ENCODE measurements around the gene CYP46A1. TPM values are rescaled to one million over a fixed set of nuclear protein-coding genes. Genes with fewer than 3 reads are reported as not detected.

CYP46A1 gene
- total and polyA plus RNA-seq, 4 donors = 0.14 to 0.92 (median 0.48) TPM

DNA sequence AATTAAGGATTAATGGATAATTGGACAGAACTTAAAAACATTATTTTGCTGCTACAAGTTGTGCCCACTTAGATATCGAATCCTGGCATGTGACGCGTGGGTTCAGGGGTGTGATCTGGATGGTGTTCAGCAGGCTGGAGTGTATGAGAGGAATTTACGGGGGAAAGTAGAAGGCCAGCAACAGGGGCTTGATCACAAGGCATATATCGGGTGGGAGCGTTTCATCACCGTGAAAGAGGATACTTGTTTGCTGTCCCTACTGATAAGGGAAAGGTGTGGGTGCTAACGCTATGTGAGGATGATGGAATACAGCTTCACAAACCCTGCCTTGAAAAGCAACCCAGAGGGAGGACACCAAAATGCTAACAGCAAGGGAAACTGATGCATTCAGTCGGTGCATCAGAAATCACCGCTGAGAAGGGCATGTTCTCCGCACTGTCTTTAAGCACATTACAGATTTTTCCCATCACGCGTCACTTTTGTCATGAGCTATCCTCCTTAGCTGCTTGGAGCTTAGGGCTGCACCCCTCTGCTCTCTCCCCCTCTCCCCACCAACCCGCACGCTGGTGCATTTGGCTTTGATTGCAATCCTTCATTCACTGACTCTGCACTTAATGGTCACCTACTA lies 25.8 kb upstream of the CYP46A1 start:
- TF ChIP-seq, protein P1, sequence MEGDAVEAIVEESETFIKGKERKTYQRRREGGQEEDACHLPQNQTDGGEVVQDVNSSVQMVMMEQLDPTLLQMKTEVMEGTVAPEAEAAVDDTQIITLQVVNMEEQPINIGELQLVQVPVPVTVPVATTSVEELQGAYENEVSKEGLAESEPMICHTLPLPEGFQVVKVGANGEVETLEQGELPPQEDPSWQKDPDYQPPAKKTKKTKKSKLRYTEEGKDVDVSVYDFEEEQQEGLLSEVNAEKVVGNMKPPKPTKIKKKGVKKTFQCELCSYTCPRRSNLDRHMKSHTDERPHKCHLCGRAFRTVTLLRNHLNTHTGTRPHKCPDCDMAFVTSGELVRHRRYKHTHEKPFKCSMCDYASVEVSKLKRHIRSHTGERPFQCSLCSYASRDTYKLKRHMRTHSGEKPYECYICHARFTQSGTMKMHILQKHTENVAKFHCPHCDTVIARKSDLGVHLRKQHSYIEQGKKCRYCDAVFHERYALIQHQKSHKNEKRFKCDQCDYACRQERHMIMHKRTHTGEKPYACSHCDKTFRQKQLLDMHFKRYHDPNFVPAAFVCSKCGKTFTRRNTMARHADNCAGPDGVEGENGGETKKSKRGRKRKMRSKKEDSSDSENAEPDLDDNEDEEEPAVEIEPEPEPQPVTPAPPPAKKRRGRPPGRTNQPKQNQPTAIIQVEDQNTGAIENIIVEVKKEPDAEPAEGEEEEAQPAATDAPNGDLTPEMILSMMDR (IDR thresholded peaks at IDR 0.05; ENCODE audit: low read depth, low read length, missing input control) = no peak
- no peak for TF ChIP-seq TAF1 (conservative IDR thresholded peaks at IDR 0.05)
- no peak for TF ChIP-seq EGR1 (IDR thresholded peaks at IDR 0.05; ENCODE audit: low read depth in 2 of 2)
- no peak for TF ChIP-seq JUND (IDR thresholded peaks at IDR 0.05)
- no peak for TF ChIP-seq RXRA (IDR thresholded peaks at IDR 0.05)
- no peak for TF ChIP-seq NR2F2 (IDR thresholded peaks at IDR 0.05)
- no peak for TF ChIP-seq SP1 (IDR thresholded peaks at IDR 0.05)
- no peak for TF ChIP-seq HNF4A (conservative IDR thresholded peaks at IDR 0.05)
- TF ChIP-seq RAD21 (IDR thresholded peaks at IDR 0.05) = no peak
- TF ChIP-seq FOXA1 (IDR thresholded peaks at IDR 0.05) = no peak
- TF ChIP-seq, protein P2, sequence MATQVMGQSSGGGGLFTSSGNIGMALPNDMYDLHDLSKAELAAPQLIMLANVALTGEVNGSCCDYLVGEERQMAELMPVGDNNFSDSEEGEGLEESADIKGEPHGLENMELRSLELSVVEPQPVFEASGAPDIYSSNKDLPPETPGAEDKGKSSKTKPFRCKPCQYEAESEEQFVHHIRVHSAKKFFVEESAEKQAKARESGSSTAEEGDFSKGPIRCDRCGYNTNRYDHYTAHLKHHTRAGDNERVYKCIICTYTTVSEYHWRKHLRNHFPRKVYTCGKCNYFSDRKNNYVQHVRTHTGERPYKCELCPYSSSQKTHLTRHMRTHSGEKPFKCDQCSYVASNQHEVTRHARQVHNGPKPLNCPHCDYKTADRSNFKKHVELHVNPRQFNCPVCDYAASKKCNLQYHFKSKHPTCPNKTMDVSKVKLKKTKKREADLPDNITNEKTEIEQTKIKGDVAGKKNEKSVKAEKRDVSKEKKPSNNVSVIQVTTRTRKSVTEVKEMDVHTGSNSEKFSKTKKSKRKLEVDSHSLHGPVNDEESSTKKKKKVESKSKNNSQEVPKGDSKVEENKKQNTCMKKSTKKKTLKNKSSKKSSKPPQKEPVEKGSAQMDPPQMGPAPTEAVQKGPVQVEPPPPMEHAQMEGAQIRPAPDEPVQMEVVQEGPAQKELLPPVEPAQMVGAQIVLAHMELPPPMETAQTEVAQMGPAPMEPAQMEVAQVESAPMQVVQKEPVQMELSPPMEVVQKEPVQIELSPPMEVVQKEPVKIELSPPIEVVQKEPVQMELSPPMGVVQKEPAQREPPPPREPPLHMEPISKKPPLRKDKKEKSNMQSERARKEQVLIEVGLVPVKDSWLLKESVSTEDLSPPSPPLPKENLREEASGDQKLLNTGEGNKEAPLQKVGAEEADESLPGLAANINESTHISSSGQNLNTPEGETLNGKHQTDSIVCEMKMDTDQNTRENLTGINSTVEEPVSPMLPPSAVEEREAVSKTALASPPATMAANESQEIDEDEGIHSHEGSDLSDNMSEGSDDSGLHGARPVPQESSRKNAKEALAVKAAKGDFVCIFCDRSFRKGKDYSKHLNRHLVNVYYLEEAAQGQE (IDR thresholded peaks at IDR 0.05) = no peak
- no peak for TF ChIP-seq FOXA2 (IDR thresholded peaks at IDR 0.05)
- no peak for TF ChIP-seq GABPA (IDR thresholded peaks at IDR 0.05 in 1 of 2, conservative IDR thresholded peaks at IDR 0.05 in 1 of 2)
- TF ChIP-seq, protein P3, sequence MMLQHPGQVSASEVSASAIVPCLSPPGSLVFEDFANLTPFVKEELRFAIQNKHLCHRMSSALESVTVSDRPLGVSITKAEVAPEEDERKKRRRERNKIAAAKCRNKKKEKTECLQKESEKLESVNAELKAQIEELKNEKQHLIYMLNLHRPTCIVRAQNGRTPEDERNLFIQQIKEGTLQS (IDR thresholded peaks at IDR 0.05) = no peak
- TF ChIP-seq, protein P4, sequence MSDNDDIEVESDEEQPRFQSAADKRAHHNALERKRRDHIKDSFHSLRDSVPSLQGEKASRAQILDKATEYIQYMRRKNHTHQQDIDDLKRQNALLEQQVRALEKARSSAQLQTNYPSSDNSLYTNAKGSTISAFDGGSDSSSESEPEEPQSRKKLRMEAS (IDR thresholded peaks at IDR 0.05) = no peak
- no peak for TF ChIP-seq HNF4G (IDR thresholded peaks at IDR 0.05)
- TF ChIP-seq YY1 (IDR thresholded peaks at IDR 0.05) = no peak
- peaks cover 0 to 4% (median 3%) of the 10 kb centered on the region in 4 donors for H3K27me3 ChIP-seq (ENCODE audit: control insufficient read depth in 4 of 4, insufficient read depth in 4 of 4, low read length in 3 of 4)
- H3K4me1 ChIP-seq (ENCODE audit: control insufficient read depth in 4 of 4, insufficient read depth in 4 of 4, low read length in 3 of 4) = peaks cover 0 to 2% (median 0%) of the 10 kb centered on the region in 4 donors
- 58% methylated on average over 15 of the region's 15 CpGs for WGBS
- H3K4me3 ChIP-seq (ENCODE audit: low read depth in 1 of 3, low read length in 3 of 3) = no peak overlapping the region
- no peak for DNase-seq (ENCODE audit: low spot score)
- no peak overlapping the region for H3K9ac ChIP-seq (ENCODE audit: low read depth in 1 of 2, low read length in 2 of 2)
- no peak overlapping the region for H3K27ac ChIP-seq (ENCODE audit: low read depth in 1 of 2, low read length in 2 of 2)
- H3K9me3 ChIP-seq (ENCODE audit: control insufficient read depth in 4 of 4, low read length in 3 of 4) = no peaks in the 10 kb centered on the region
- H3K36me3 ChIP-seq (ENCODE audit: control insufficient read depth in 4 of 4, insufficient read depth in 3 of 4, low read depth in 1 of 4, low read length in 3 of 4) = no peaks in the 10 kb centered on the region

DNA sequence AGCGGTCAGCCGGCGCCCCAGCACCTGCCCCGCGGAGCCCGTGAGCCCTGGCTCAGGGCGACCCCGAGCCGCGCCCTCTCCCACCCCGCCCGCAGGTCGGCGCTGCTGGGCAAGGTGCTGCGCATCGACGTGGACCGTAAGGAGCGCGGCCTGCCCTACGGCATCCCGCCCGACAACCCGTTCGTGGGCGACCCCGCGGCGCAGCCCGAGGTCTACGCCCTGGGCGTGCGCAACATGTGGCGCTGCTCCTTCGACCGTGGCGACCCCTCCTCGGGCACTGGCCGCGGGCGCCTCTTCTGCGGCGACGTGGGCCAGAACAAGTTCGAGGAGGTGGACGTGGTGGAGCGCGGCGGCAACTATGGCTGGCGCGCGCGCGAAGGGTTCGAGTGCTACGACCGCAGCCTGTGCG lies 24.8 kb upstream of the CYP46A1 start:
- WGBS = 19% methylated on average over 58 of the region's 58 CpGs
- H3K4me1 ChIP-seq (ENCODE audit: control insufficient read depth in 4 of 4, insufficient read depth in 4 of 4, low read length in 3 of 4) = peaks cover 0 to 2% (median 0%) of the 10 kb centered on the region in 4 donors
- no peak overlapping the region for H3K9ac ChIP-seq (ENCODE audit: low read depth in 1 of 2, low read length in 2 of 2)
- H3K9me3 ChIP-seq (ENCODE audit: control insufficient read depth in 4 of 4, low read length in 3 of 4) = no peaks in the 10 kb centered on the region
- no peaks in the 10 kb centered on the region for H3K36me3 ChIP-seq (ENCODE audit: control insufficient read depth in 4 of 4, insufficient read depth in 3 of 4, low read depth in 1 of 4, low read length in 3 of 4)
- DNase-seq (ENCODE audit: low spot score) = no peak
- no peak overlapping the region for H3K27ac ChIP-seq (ENCODE audit: low read depth in 1 of 2, low read length in 2 of 2)
- H3K4me3 ChIP-seq (ENCODE audit: low read depth in 1 of 3, low read length in 3 of 3) = no peak overlapping the region
- peaks cover 0 to 4% (median 3%) of the 10 kb centered on the region in 4 donors for H3K27me3 ChIP-seq (ENCODE audit: control insufficient read depth in 4 of 4, insufficient read depth in 4 of 4, low read length in 3 of 4)
- TF ChIP-seq HNF4G (IDR thresholded peaks at IDR 0.05) (no peak), TAF1 (conservative IDR thresholded peaks at IDR 0.05) (no peak), NR2F2 (IDR thresholded peaks at IDR 0.05) (no peak), JUND (IDR thresholded peaks at IDR 0.05) (no peak)
- TF ChIP-seq, protein P2 (IDR thresholded peaks at IDR 0.05) = no peak
- TF ChIP-seq, protein P4 (IDR thresholded peaks at IDR 0.05) = no peak
- TF ChIP-seq, protein P1 (IDR thresholded peaks at IDR 0.05; ENCODE audit: low read depth, low read length, missing input control) = no peak

All from liver (tissue), 9 donors.